ENCODE results near the gene KRT17.

- TF ChIP-seq CTCF (IDR thresholded peaks at IDR 0.05) (no peak), POLR2A (IDR thresholded peaks at IDR 0.05) (no peak)
Measured at GRCh38 chr17:41659427-41660212, 35.2 kb upstream of the KRT17 start.
